ENCODE measurements around the gene AIG1. TPM values are rescaled to one million over a fixed set of nuclear protein-coding genes. Genes with fewer than 3 reads are reported as not detected.

The AIG1 gene
- polyA plus RNA-seq, 1 experiment = 65.1 TPM

DNA sequence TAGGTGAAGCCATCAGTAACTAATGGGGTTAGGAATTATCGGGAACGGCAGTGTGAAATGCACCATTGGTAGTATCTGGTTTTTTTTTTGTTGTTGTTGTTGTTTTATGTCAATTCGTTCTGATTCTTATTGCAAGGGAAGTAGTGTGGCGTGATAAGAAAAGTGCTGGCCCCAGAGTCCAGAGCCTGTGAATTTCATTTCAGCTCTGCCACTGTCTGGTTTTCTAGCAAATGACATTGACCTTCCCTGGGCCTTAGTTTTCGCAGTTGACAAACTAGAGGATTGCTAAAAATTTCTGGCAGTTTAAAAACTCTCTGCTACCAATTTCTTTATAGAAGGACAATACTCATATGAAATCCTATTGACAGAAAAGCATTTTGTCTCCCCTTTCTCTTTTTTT lies 161.6 kb downstream of the AIG1 start:
- CTCF ChIA-PET = interaction anchor here (0.7 kb wide), 1 partner anchor 9 kb away, joined by 4 read pairs; no protein-coding TSS in a partner anchor
- Histone ChIP-seq H3K27me3 (ENCODE audit: control insufficient read depth, insufficient read depth, low read length) (no peaks in the 10 kb centered on the region), H3K9me3 (ENCODE audit: control insufficient read depth, insufficient read depth, low read length) (no peaks in the 10 kb centered on the region), H3K27ac (ENCODE audit: low read depth, low read length) (no peak overlapping the region), H3K4me3 (ENCODE audit: low read depth, low read length) (no peak overlapping the region)
- TF ChIP-seq, protein P1, sequence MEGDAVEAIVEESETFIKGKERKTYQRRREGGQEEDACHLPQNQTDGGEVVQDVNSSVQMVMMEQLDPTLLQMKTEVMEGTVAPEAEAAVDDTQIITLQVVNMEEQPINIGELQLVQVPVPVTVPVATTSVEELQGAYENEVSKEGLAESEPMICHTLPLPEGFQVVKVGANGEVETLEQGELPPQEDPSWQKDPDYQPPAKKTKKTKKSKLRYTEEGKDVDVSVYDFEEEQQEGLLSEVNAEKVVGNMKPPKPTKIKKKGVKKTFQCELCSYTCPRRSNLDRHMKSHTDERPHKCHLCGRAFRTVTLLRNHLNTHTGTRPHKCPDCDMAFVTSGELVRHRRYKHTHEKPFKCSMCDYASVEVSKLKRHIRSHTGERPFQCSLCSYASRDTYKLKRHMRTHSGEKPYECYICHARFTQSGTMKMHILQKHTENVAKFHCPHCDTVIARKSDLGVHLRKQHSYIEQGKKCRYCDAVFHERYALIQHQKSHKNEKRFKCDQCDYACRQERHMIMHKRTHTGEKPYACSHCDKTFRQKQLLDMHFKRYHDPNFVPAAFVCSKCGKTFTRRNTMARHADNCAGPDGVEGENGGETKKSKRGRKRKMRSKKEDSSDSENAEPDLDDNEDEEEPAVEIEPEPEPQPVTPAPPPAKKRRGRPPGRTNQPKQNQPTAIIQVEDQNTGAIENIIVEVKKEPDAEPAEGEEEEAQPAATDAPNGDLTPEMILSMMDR (IDR thresholded peaks at IDR 0.05; ENCODE audit: low read depth, low read length) = no peak
- POLR2A ChIA-PET = no interaction called here
- DNase-seq (ENCODE audit: low read depth, low spot score) = no peak

DNA sequence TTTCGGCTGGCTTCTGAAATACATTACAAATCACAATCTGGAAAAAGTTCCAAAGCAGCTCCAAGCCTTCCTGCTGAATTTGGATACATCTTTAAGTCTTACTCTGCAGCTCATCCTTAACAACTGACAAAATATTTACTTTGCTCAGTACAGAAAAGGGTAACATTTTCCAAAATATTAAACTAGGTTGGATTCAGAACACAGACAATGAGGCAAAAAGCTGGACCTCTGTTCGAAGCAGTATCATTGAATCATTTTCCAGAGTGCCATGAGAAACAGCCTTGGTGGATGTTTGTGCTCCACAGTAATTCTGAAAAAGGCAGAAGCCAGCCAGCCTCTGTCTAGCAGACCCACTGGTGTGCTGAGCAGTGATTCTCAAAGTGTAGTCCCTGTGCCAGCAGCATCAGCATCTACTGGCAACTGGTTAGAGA lies 162.1 kb downstream of the AIG1 start:
- Histone ChIP-seq H3K9me3 (ENCODE audit: control insufficient read depth, insufficient read depth, low read length) (no peaks in the 10 kb centered on the region), H3K4me3 (ENCODE audit: low read depth, low read length) (no peak overlapping the region), H3K27me3 (ENCODE audit: control insufficient read depth, insufficient read depth, low read length) (no peaks in the 10 kb centered on the region), H3K27ac (ENCODE audit: low read depth, low read length) (no peak overlapping the region)
- ChIA-PET CTCF (interaction anchor here (0.7 to 2.3 kb wide), 2 partner anchors 9 to 10 kb away, joined by 4 to 11 read pairs; no protein-coding TSS in a partner anchor), POLR2A (no interaction called here)
- TF ChIP-seq, protein P1 (IDR thresholded peaks at IDR 0.05; ENCODE audit: low read depth, low read length) = no peak
- no peak for DNase-seq (ENCODE audit: low read depth, low spot score)

DNA sequence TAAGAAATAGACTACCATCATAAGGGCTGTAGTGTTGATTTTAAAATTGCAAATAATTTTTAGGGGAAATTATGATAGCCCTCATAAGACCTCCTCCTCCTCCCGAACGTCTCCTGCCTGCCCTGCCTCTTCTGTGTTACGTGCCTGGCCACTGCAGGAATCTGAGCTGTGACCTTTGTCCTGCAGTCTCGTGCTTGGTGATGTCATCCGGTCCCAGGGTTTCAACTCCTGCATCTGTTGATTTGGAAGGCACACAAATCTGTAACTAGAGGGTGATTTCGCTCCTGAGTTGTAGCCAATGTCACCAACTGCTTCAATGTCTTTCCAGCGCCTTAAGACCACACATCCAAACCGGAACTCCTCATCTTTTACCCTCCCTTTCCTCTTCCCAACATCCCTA lies 163.2 kb downstream of the AIG1 start:
- H3K27me3 ChIP-seq (ENCODE audit: control insufficient read depth, insufficient read depth, low read length) = no peaks in the 10 kb centered on the region
- TF ChIP-seq, protein P1 (IDR thresholded peaks at IDR 0.05; ENCODE audit: low read depth, low read length) = no peak
- CTCF ChIA-PET = interaction anchor here (2.3 kb wide), 1 partner anchor 9 kb away, joined by 11 read pairs; no protein-coding TSS in a partner anchor
- H3K4me3 ChIP-seq (ENCODE audit: low read depth, low read length) = no peak overlapping the region
- DNase-seq (ENCODE audit: low read depth, low spot score) = no peak
- no peaks in the 10 kb centered on the region for H3K9me3 ChIP-seq (ENCODE audit: control insufficient read depth, insufficient read depth, low read length)
- H3K27ac ChIP-seq (ENCODE audit: low read depth, low read length) = no peak overlapping the region
- POLR2A ChIA-PET = no interaction called here

DNA sequence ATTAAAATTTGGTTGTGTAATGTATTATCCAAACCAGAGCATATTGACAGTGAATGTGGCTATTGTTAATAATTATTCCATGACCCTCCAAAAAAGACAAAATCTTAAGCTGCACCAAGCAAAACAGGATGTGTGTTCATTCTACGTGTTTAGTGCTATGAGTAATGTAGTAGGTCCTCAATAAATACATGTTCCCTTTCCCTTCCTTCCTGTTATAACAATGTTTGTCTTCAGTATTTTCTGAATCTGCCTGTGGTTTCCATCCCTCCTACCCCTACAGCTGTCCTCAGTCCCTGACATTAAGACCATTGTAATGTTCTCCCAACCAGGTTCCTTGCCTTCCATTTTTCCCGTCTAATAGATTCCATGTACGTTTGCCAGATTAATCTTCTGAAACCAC lies 163.8 kb downstream of the AIG1 start:
- ChIA-PET POLR2A (no interaction called here), CTCF (interaction anchor here (2.3 kb wide), 1 partner anchor 9 kb away, joined by 11 read pairs; no protein-coding TSS in a partner anchor)
- no peak for DNase-seq (ENCODE audit: low read depth, low spot score)
- Histone ChIP-seq H3K27me3 (ENCODE audit: control insufficient read depth, insufficient read depth, low read length) (no peaks in the 10 kb centered on the region), H3K9me3 (ENCODE audit: control insufficient read depth, insufficient read depth, low read length) (no peaks in the 10 kb centered on the region), H3K27ac (ENCODE audit: low read depth, low read length) (no peak overlapping the region), H3K4me3 (ENCODE audit: low read depth, low read length) (no peak overlapping the region)
- TF ChIP-seq, protein P1 (IDR thresholded peaks at IDR 0.05; ENCODE audit: low read depth, low read length) = no peak

DNA sequence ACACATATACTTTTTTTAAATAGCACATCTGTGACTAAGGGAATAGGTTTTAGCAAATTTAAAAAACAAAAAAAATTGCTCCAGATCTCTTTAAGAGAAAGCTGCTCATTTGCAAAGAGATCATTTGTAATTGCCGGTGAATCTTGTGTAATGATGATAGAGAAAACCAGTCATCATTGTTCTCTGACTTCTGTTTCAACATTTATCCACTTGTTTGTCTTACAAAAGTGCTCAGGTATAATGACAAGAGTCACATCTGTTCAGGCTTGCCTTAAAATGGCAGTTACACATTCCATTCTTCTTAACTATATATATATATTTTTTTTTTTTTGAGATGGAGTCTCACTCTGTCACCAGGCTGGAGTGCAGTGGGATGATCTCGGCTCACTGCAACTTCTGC lies 165.2 kb downstream of the AIG1 start:
- no peak overlapping the region for H3K4me3 ChIP-seq (ENCODE audit: low read depth, low read length)
- no peak overlapping the region for H3K27ac ChIP-seq (ENCODE audit: low read depth, low read length)
- TF ChIP-seq, protein P1 (IDR thresholded peaks at IDR 0.05; ENCODE audit: low read depth, low read length) = no peak
- H3K9me3 ChIP-seq (ENCODE audit: control insufficient read depth, insufficient read depth, low read length) = no peaks in the 10 kb centered on the region
- ChIA-PET POLR2A (interaction anchor here (0.6 kb wide), 1 partner anchor 63 kb away, joined by 3 read pairs; no protein-coding TSS in a partner anchor), CTCF (no interaction called here)
- no peak for DNase-seq (ENCODE audit: low read depth, low spot score)
- H3K27me3 ChIP-seq (ENCODE audit: control insufficient read depth, insufficient read depth, low read length) = no peaks in the 10 kb centered on the region

Measured in AG04450 (cell line).